Gastrocnemius medialis (tissue), 4 donors: ENCODE measurements around the gene ESRRB. TPM values are rescaled to one million over a fixed set of nuclear protein-coding genes. Genes with fewer than 3 reads are reported as not detected.

ENCODE experiments used
- ATAC-seq, 2 donors: fragments of 150-250 bp; one replicate each; pipeline ENCODE4 v1.9.1; 2016
- DNase-seq, 2 donors: peaks; one replicate each; pipeline ENCODE4 v3.0.0-alpha.2; 2019
- H3K27ac ChIP-seq, 4 donors: fragments of 200-600 bp; sonication (generic); 1 replicate in 1 of 4; 2 replicates in 3 of 4; pipeline ENCODE4 v1.5.1; 2016 to 2018; ENCODE audit warnings: mild to moderate bottlenecking in 2 of 4, moderate library complexity in 1 of 4
- H3K27me3 ChIP-seq, 3 donors: fragments of 200-600 bp; sonication (generic) in 2 of 3; 1 replicate in 1 of 3; 2 replicates in 2 of 3; pipeline versions ENCODE4 v1.5.1 to v1.6.0; 2016 to 2019; ENCODE audit warnings: mild to moderate bottlenecking in 1 of 3, moderate library complexity in 1 of 3
- H3K36me3 ChIP-seq, 2 donors: fragments of 200-600 bp; sonication (generic) in 1 of 2; one replicate each; pipeline ENCODE4 v1.5.1; 2017 to 2018
- H3K4me1 ChIP-seq, 2 donors: fragments of 200-600 bp; sonication (generic) in 1 of 2; one replicate each; pipeline ENCODE4 v1.5.1; 2016 to 2017; ENCODE audit warnings: mild to moderate bottlenecking in 2 of 2
- H3K4me3 ChIP-seq, 4 donors: fragments of 200-600 bp; sonication (generic) in 3 of 4; 1 replicate in 1 of 4; 2 replicates in 3 of 4; pipeline ENCODE4 v1.5.1; 2016 to 2019; ENCODE audit warnings: mild to moderate bottlenecking in 2 of 4
- H3K9me3 ChIP-seq, 3 donors: fragments of 200-600 bp; sonication (generic) in 2 of 3; 1 replicate in 1 of 3; 2 replicates in 2 of 3; pipeline ENCODE4 v1.5.1; 2016 to 2019
- POLR2A ChIP-seq, 2 donors: fragments of 450-650 bp; IDR thresholded peaks; one replicate each; pipeline ENCODE4 v1.6.1; 2017; ENCODE audit warnings: antibody characterized with exemption in 2 of 2, mild to moderate bottlenecking in 2 of 2, moderate library complexity in 2 of 2
- in situ Hi-C, 4 donors: fragments of 200-750 bp; cut with MboI; loops; one replicate each; pipeline versions ENCODE4 v1.15.0 to v1.8.0; 2017; ENCODE audit warnings: low sequenced_read_pairs in 4 of 4
- intact Hi-C: fragments of 100-400 bp; cut with DNase I; formaldehyde crosslinking; loops from one replicate; pipeline ENCODE4 v1.15.1; 2023; ENCODE audit warnings: low total_unique reads
- total RNA-seq, 4 donors: library from RNA; depleted of rRNA; stranded (reverse); fragments of >200 nt; gene quantifications; one replicate each; pipeline versions ENCODE4 v1.1.0 to v1.2.3, GENCODE V29; 2016
- TF ChIP-seq, protein P1 (sequence below), 5 experiments: fragments of 450-650 bp in 3 of 5; fragments of 200-600 bp in 2 of 5; sonication (generic) in 2 of 5; IDR thresholded peaks in 4 of 5; conservative IDR thresholded peaks in 1 of 5; 1 replicate in 4 of 5; 2 replicates in 1 of 5; pipeline ENCODE4 v1.5.1; 2016 to 2019; ENCODE audit warnings: antibody characterized with exemption in 5 of 5, mild to moderate bottlenecking in 3 of 5, moderate library complexity in 3 of 5

The ESRRB gene
- total RNA-seq, 4 donors from 2014 or later = 1.1 to 9.4 (median 5.3) TPM

DNA sequence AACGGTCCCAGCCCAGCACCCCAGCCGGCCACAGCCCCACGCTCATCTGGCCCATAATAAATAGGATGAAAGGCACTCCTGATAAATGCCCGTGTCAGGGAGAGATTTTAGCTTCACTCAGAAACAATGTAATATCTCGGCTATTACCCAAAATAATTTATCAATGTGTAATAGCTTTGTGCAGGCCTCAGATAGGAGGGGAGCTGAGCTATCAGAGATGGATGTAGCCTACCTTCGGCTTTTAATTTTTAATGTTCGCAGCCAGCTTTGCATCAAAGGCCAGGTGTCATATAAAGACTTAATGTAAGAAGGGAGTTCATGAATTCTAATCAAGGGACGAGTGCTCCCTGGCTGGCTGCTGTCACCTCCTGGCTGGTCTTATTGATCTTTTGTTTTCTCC, 171.9 kb downstream of the ESRRB start:
- Histone ChIP-seq H3K9me3 (no peaks in the 10 kb centered on the region), H3K27me3 (no peaks in the 10 kb centered on the region), H3K4me1 (no peaks in the 10 kb centered on the region), H3K4me3 (no peak overlapping the region), H3K36me3 (no peaks in the 10 kb centered on the region), H3K27ac (no peak overlapping the region)
- ATAC-seq (no peak), DNase-seq (no peak)
- intact Hi-C loops = loop anchor here (10.0 kb wide), 1 partner anchor 93 kb away; no protein-coding TSS in a partner anchor
- in situ Hi-C loops = no loop called here
- TF ChIP-seq POLR2A (IDR thresholded peaks at IDR 0.05) = no peak
- TF ChIP-seq, protein P1, sequence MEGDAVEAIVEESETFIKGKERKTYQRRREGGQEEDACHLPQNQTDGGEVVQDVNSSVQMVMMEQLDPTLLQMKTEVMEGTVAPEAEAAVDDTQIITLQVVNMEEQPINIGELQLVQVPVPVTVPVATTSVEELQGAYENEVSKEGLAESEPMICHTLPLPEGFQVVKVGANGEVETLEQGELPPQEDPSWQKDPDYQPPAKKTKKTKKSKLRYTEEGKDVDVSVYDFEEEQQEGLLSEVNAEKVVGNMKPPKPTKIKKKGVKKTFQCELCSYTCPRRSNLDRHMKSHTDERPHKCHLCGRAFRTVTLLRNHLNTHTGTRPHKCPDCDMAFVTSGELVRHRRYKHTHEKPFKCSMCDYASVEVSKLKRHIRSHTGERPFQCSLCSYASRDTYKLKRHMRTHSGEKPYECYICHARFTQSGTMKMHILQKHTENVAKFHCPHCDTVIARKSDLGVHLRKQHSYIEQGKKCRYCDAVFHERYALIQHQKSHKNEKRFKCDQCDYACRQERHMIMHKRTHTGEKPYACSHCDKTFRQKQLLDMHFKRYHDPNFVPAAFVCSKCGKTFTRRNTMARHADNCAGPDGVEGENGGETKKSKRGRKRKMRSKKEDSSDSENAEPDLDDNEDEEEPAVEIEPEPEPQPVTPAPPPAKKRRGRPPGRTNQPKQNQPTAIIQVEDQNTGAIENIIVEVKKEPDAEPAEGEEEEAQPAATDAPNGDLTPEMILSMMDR (IDR thresholded peaks at IDR 0.05 in 4 of 5, conservative IDR thresholded peaks at IDR 0.05 in 1 of 5) = no peak

DNA sequence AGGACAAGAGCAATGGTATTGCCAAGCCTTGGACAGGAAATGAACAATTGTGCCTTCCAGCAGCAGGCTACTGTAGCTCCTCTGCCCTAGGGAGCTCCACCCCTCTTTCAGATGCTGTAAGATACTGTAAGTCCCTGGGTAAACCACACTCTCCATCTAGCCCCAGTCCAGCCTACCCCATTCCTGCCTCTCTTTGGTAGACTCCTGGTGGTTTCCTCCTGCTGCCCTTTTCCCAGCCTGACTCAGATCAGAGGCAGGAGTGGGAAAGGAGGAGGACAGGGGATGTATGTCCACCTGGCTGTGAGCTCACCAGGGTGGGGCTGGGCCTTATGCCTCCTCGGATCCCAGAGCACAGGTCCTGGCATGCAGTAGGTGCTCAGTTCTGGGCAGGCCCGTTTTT, 174.6 kb downstream of the ESRRB start:
- no peaks in the 10 kb centered on the region for H3K27me3 ChIP-seq
- intact Hi-C loops (no loop called here), in situ Hi-C loops (no loop called here)
- ATAC-seq (no peak), DNase-seq (no peak)
- H3K36me3 ChIP-seq = no peaks in the 10 kb centered on the region
- no peak overlapping the region for H3K4me3 ChIP-seq
- no peak for TF ChIP-seq POLR2A (IDR thresholded peaks at IDR 0.05)
- TF ChIP-seq, protein P1 (IDR thresholded peaks at IDR 0.05 in 4 of 5, conservative IDR thresholded peaks at IDR 0.05 in 1 of 5) = no peak
- H3K4me1 ChIP-seq = no peaks in the 10 kb centered on the region
- no peaks in the 10 kb centered on the region for H3K9me3 ChIP-seq
- H3K27ac ChIP-seq = no peak overlapping the region

DNA sequence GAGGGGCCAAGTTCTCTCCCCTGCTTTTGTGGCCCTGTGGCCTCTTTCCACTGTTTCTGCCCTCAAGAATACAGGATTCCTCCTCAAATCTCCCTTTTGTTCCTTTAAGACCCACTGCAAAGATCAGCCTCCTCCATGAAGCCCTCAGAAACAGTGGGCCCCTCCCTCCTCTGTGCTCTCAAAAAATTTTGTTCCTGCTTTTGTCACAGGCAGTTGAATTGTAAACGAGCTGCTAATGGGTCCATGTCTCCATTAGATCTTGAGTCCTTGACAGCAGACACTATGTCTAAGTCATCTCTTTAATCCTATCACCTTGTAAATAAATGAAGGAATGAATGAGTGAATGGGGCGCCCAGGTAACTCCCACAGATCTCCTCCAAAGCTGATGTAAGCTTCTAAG, 175.2 kb downstream of the ESRRB start:
- Histone ChIP-seq H3K4me3 (no peak overlapping the region), H3K36me3 (no peaks in the 10 kb centered on the region), H3K9me3 (no peaks in the 10 kb centered on the region), H3K27ac (no peak overlapping the region), H3K27me3 (no peaks in the 10 kb centered on the region), H3K4me1 (no peaks in the 10 kb centered on the region)
- ATAC-seq = no peak
- TF ChIP-seq POLR2A (IDR thresholded peaks at IDR 0.05) = no peak
- TF ChIP-seq, protein P1 (IDR thresholded peaks at IDR 0.05 in 4 of 5, conservative IDR thresholded peaks at IDR 0.05 in 1 of 5) = no peak
- in situ Hi-C loops = no loop called here
- DNase-seq = no peak
- intact Hi-C loops = no loop called here

Other genes with a start within 250 kb of the ESRRB start
- gene GPATCH2L, start 224.2 kb upstream of the ESRRB start, total RNA-seq = 10 to 100 TPM; 24.6 to 63.5 (median 41.9) TPM